Left kidney (tissue), 2 donors: ENCODE data around the gene C2orf49. TPM values are rescaled to one million over a fixed set of nuclear protein-coding genes. Genes with fewer than 3 reads are reported as not detected.
"Not testable (repeated sequence)": the region's sequence is repeated elsewhere in the genome, so short reads cannot be mapped to it uniquely, and the experiment has no call there.

Experiments
- DNase-seq: peaks from one replicate; pipeline ENCODE4 v3.0.0-alpha.2; 2013
- polyA plus RNA-seq: library from polyadenylated mRNA; unstranded; fragments of 120-200 nt; gene quantifications from one replicate; pipeline ENCODE4 v1.2.1, GENCODE V29; 2013; ENCODE audit not compliant: insufficient read length

The C2orf49 gene
- polyA plus RNA-seq, 1 donor = 28.6 TPM

- no peak for DNase-seq
These were observed 19.4 kb upstream of the C2orf49 start for GRCh38 chr2:105317937-105318336.

GRCh38 chr2:105320651-105321215 is 16.6 kb upstream of the C2orf49 start:
- no peak for DNase-seq

- DNase-seq = no peak
These were observed 15.3 kb upstream of the C2orf49 start for GRCh38 chr2:105321875-105322646.

DNA sequence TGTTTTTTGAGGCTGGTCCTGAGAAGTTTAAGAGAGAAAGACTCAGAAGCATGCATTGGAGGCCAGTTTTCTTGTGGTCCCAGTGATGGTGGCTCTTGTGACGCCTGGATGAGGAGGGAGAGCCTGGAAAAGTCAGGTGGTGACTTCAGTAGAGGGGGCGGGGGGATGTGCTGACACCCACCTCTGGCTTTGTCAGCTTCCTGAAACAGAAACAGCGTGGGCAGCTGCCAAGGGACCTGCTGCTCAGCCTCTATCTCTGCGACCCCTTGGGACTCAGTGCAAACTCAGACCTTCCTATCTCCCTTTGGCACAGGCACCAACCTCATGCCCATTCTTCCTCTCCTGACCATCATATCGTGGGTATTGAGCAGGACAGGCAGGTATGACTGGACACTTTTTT is 14.2 kb upstream of the C2orf49 start:
- no peak for DNase-seq

- no peak for DNase-seq
These were observed 13.2 kb upstream of the C2orf49 start for GRCh38 chr2:105324101-105324500.

DNA sequence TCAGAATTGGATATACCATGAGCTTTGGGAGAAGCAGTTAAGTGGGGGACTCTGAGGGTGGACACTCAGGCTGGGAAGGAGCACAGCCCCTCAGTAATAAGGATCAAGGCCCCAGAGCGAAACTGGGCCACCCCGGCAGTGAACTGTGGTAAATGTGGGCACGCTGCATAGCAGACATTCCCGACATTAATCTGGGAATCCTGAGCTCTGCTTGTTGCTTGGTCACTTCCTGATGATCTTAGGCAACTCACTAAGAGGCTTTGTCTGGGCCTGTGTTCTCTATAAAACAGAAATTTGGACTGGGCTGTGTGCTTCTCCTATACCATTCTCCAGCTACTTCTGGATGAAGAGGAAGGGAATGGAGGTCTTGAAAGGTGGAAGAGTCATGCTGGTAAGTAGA is 12.6 kb upstream of the C2orf49 start:
- no peak for DNase-seq

DNA sequence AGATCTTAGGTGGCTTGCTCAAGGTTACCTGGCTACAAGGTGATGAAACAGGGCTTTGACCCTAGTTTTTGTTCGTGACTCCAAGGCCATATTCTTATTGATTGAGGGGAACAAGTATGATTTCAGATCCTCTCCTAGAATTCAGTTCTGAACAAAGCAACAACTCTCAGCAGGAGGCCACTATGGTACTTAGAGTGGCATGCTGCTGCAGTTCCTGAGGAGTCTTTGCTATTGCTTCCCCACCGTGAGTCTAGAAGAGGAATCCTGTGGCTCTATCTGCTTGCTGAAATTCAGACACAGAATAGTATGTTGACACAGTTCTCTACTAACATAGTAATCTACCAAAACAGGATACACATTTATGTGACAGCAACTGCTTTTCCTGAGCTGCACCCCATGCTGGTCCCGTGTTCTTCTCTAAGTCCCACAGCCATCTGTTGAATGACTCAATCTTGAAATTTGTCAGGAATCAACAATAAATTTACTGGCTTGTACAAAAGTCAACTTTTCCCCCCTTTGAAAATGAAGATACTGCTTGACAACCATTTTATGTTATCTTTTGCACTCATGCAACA is 11.9 kb upstream of the C2orf49 start:
- DNase-seq = no peak

DNA sequence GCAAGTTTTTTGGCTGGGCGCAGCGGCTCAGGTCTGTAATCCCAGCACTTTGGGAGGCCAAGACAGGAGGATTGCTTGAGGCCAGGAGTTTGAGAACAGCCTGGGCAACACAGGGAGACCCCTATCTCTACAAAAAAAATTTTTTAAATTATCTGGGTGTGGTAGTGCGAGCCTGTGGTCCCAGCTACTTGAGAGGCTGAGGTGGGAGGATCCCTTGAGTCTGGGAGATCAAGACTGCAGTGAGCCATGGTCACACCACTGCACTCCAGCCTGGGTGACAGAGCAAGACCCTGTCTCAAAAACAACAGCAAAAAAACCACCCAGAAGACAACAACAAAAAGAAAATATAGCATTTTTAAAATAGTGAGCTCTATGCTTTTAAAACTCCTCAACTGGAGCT is 10.1 kb upstream of the C2orf49 start:
- not testable (repeated sequence) for DNase-seq

DNA sequence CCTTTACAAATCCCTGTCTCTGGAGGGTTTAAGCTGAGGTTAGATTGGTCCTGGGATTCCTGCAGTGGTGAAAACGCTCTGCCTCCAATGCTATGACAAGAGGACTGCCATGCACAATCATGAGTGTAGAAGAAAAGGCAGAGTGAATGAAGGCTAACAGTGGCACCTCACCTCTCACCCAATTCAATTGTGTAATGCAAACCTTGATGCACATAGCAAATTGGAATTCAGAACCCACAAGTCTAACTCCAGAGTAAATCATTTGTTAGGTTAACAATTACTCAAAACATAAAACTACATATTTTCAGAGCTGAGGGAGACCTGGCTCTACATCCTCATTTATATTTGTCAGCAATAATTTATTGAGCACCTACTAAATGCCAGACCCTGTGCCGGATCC is 9.7 kb upstream of the C2orf49 start:
- DNase-seq = no peak

GRCh38 chr2:105328281-105329196 is 8.8 kb upstream of the C2orf49 start:
- no peak for DNase-seq

- no peak for DNase-seq
These were observed 8.2 kb upstream of the C2orf49 start for GRCh38 chr2:105329197-105329554.

DNA sequence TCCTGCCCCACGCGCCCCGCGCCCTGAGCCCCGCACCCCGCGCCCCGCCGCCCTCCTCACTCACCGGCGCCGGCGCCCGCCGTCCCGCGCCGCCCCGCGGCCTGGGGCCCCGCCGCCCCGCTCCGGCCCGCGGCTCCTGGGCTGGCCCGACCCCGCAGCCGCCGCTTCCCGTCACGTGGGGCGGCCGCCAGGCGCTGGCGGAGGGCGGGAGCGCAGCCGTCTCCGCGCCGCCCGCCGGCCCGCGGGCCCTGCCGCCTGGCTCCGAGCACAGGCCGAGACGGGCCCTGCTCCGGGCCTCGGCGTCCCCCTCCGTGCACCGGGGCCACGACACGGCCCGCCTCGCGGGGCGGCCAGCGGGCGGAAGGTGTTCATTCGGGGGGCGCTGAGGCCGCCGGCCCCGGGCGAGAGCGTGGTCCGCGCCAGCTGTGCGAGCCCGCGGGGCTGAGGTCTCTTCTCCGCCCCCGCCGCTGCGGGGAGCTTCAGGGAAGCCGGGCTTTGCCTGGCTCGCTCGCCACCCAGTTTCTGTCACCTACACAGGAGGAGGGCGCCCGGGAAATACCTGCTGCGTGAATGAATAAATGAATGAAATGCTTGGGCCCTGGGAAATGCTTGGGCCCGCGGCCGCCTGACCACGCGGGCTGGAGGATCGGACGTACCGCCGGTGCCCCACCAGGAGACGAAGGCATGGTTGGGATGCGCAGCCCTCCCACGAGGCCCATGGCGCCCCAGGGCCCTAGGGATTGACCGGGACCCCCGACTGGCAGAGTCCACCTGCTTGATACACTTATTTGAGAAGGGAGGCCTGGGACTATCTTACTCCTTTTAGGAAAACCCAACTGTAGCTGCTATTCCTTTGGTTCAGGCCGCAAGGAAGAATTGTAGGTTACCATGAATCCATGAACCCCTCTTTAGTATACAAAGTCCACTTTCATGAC is 7.5 kb upstream of the C2orf49 start, which contains the start of gene TGFBRAP1:
Gene TGFBRAP1, minus strand, starts transcription at position 175 of the 935 bp plus-strand sequence. CDS start 21,434 bp downstream, outside the sequence.
- no peak for DNase-seq

GRCh38 chr2:105330681-105331375 is 6.5 kb upstream of the C2orf49 start:
- no peak for DNase-seq

- no peak for DNase-seq
These were observed 3.1 kb upstream of the C2orf49 start for GRCh38 chr2:105334211-105334610.

GRCh38 chr2:105335469-105335868 is 1.9 kb upstream of the C2orf49 start:
- DNase-seq = no peak

DNA sequence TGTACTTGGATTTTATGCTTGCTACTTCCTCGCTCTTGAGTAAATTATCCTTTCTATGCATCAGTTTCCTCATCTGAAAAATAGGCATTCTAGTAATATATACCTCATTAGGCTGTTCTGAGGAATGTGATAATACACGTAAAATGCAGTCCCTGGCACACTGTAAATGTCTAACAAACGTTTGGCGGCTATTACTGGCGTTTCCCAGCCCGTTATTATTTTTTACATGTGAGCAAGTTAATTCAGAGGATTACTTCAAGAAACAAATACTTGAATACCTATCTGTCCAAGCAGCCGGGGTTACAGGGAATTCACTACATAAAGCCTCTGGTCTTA is 586 bp upstream of the C2orf49 start:
- no peak for DNase-seq

- no peak for DNase-seq
These were observed 663 bp downstream of the C2orf49 start for GRCh38 chr2:105338020-105338385.

GRCh38 chr2:105339414-105339813 is 2.1 kb downstream of the C2orf49 start:
- DNase-seq = no peak

GRCh38 chr2:105344704-105345345 is 7.5 kb downstream of the C2orf49 start:
- no peak for DNase-seq

DNA sequence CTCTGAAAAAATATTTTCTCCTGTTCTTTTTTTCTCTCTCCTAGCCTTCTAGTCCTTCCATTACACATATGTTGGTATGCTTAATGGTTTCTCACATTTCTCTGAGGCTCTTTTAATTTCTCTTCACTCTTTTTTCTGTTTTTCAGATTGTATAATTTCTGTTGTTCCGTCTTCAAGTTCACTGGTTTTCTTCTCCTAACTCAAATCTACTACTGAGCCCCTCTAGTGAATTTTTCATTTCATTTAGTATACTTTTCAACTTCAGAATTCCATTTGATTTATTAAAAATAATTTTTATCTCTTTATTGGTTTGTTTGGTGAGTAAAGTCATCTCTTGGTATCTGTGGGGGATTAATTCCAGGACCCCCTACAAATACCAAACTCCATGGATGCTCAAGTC is 19.8 kb downstream of the C2orf49 start:
- no peak for DNase-seq
